HG03460 (cell line): ENCODE measurements around the gene PLPPR1.
"Not testable (repeated sequence)": the region's sequence is repeated elsewhere in the genome, so short reads cannot be mapped to it uniquely, and the experiment has no call there.

Experiments
- ATAC-seq: cut with Tn5 transposase; IDR thresholded peaks from one replicate; pipeline ENCODE4 v1.9.1; 2021; ENCODE audit not compliant: unreplicated experiment

PLPPR1 gene

GRCh38 chr9:101119206-101119819 lies 90.8 kb downstream of the PLPPR1 start:
- peak; percentile 78 for ATAC-seq

GRCh38 chr9:101121836-101122399 lies 93.4 kb downstream of the PLPPR1 start:
- ATAC-seq: no peak

- ATAC-seq: peak; percentile 71
Observed at GRCh38 chr9:101126556-101126955, 98.0 kb downstream of the PLPPR1 start.

GRCh38 chr9:101127369-101127768 lies 98.8 kb downstream of the PLPPR1 start:
- ATAC-seq: not testable (repeated sequence)

- ATAC-seq: no peak
Observed at GRCh38 chr9:101128623-101129022, 100.1 kb downstream of the PLPPR1 start.

GRCh38 chr9:101130054-101130453 lies 101.5 kb downstream of the PLPPR1 start:
- no peak for ATAC-seq

- no peak for ATAC-seq
Observed at GRCh38 chr9:101131326-101131725, 102.8 kb downstream of the PLPPR1 start.

- no peak for ATAC-seq
Observed at GRCh38 chr9:101132801-101133200, 104.3 kb downstream of the PLPPR1 start.

- no peak for ATAC-seq
Observed at GRCh38 chr9:101138509-101138908, 110.0 kb downstream of the PLPPR1 start.

GRCh38 chr9:101139082-101139481 lies 110.6 kb downstream of the PLPPR1 start:
- ATAC-seq: no peak

- ATAC-seq: no peak
Observed at GRCh38 chr9:101140764-101141163, 112.2 kb downstream of the PLPPR1 start.

- no peak for ATAC-seq
Observed at GRCh38 chr9:101146508-101146907, 118.0 kb downstream of the PLPPR1 start.

GRCh38 chr9:101148344-101148743 lies 119.8 kb downstream of the PLPPR1 start:
- no peak for ATAC-seq

- ATAC-seq: no peak
Observed at GRCh38 chr9:101158361-101158760, 129.8 kb downstream of the PLPPR1 start.

- no peak for ATAC-seq
Observed at GRCh38 chr9:101162231-101162630, 133.7 kb downstream of the PLPPR1 start.

GRCh38 chr9:101165131-101165530 lies 136.6 kb downstream of the PLPPR1 start:
- ATAC-seq: no peak

GRCh38 chr9:101167490-101168134 lies 139.1 kb downstream of the PLPPR1 start:
- no peak for ATAC-seq

- ATAC-seq: no peak
Observed at GRCh38 chr9:101172616-101173015, 144.1 kb downstream of the PLPPR1 start.

GRCh38 chr9:101173907-101174306 lies 145.4 kb downstream of the PLPPR1 start:
- ATAC-seq: no peak

- no peak for ATAC-seq
Observed at GRCh38 chr9:101176384-101176783, 147.9 kb downstream of the PLPPR1 start.

GRCh38 chr9:101184813-101185278 lies 156.3 kb downstream of the PLPPR1 start:
- ATAC-seq: no peak

GRCh38 chr9:101191723-101192122 lies 163.2 kb downstream of the PLPPR1 start:
- no peak for ATAC-seq
